IMR-90 (cell line): ENCODE results near the gene TJP3. TPM values are rescaled to one million over a fixed set of nuclear protein-coding genes. Genes with fewer than 3 reads are reported as not detected.

Experiments used
- ATAC-seq: fragments of 200-7000 bp; cut with Tn5 transposase; 2 replicates; pipeline ENCODE4 v1.9.1; 2020; ENCODE audit warnings: low read depth, mild to moderate bottlenecking, moderate library complexity
- BruUV-seq: library from RNA; stranded (reverse); fragments of 400-500 nt; replicated peaks from 2 replicates; lab custom pipeline; 2021; lab: Mats Ljungman, UMichigan
- CTCF ChIA-PET: fragments of 300-600 bp; formaldehyde crosslinking; extraction: SDS; loops from one replicate; lab custom pipeline; 2021; ENCODE audit warnings: antibody characterized with exemption; lab: Yijun Ruan, JAX
- POLR2A ChIA-PET: fragments of 300-600 bp; sonication (Branson Sonifier 250); formaldehyde crosslinking; loops from one replicate; lab custom pipeline; 2022; ENCODE audit warnings: antibody characterized with exemption; ENCODE audit not compliant: unreplicated experiment; lab: Charles Lee
- DNase-seq: peaks from one replicate; pipeline ENCODE4 v3.0.0; 2013
- H2AFZ ChIP-seq: replicated peaks from 2 replicates; pipeline ENCODE3; 2013; ENCODE audit warnings: low read length, mild to moderate bottlenecking; ENCODE audit not compliant: poor library complexity
- H2AK5ac ChIP-seq: 2 replicates; pipeline ENCODE4 v1.6.1; 2013; ENCODE audit warnings: low read depth, low read length, inconsistent platforms
- H2AK9ac ChIP-seq: replicated peaks from 2 replicates; pipeline ENCODE3; 2013; ENCODE audit warnings: mild to moderate bottlenecking, low read depth, low read length, moderate library complexity; ENCODE audit not compliant: poor library complexity
- H2BK120ac ChIP-seq: 2 replicates; pipeline ENCODE4 v1.6.1; 2013; ENCODE audit warnings: low read depth, low read length, inconsistent platforms
- H2BK15ac ChIP-seq: 3 replicates; pipeline ENCODE4 v1.6.1; 2013; ENCODE audit warnings: low read depth, low read length, inconsistent platforms
- H2BK20ac ChIP-seq: 2 replicates; pipeline ENCODE4 v1.6.1; 2013; ENCODE audit warnings: low read depth, mild to moderate bottlenecking, inconsistent platforms, low read length, moderate library complexity
- H2BK5ac ChIP-seq: 2 replicates; pipeline ENCODE4 v1.6.1; 2013; ENCODE audit warnings: mild to moderate bottlenecking, low read depth, low read length, inconsistent platforms; ENCODE audit not compliant: poor library complexity, severe bottlenecking
- H3K14ac ChIP-seq: replicated peaks from 2 replicates; pipeline ENCODE4 v1.6.1; 2013; ENCODE audit warnings: low read depth, low read length, inconsistent platforms
- H3K18ac ChIP-seq: 2 replicates; pipeline ENCODE4 v1.6.1; 2013; ENCODE audit warnings: low read depth, low read length, control low read depth
- H3K23ac ChIP-seq: 2 replicates; pipeline ENCODE4 v1.6.1; 2013; ENCODE audit warnings: low read depth, low read length, inconsistent platforms
- H3K27ac ChIP-seq: 2 replicates; pipeline ENCODE4 v1.5.1; 2013; ENCODE audit warnings: mild to moderate bottlenecking, control low read depth, low read length; ENCODE audit not compliant: insufficient read depth
- H3K27me3 ChIP-seq: 2 replicates; pipeline ENCODE4 v1.6.1; 2013; ENCODE audit warnings: low read length; ENCODE audit not compliant: control insufficient read depth, insufficient read depth
- H3K36me3 ChIP-seq: 2 replicates; pipeline ENCODE4 v1.6.1; 2013; ENCODE audit warnings: low read length, mixed read lengths; ENCODE audit not compliant: control insufficient read depth, insufficient read depth
- H3K4ac ChIP-seq: 2 replicates; pipeline ENCODE4 v1.6.1; 2013; ENCODE audit warnings: low read depth, low read length, inconsistent platforms
- H3K4me1 ChIP-seq: 2 replicates; pipeline ENCODE4 v1.6.1; 2013; ENCODE audit warnings: low read length, mixed read lengths; ENCODE audit not compliant: control insufficient read depth, insufficient read depth
- H3K4me2 ChIP-seq: 2 replicates; pipeline ENCODE4 v1.6.1; 2013; ENCODE audit warnings: low read depth, mild to moderate bottlenecking, control low read depth, low read length, moderate library complexity
- H3K4me3 ChIP-seq: 2 replicates; pipeline ENCODE4 v1.5.1; 2013; ENCODE audit warnings: low read depth, mild to moderate bottlenecking, control low read depth, low read length, moderate library complexity; ENCODE audit not compliant: insufficient read depth
- H3K56ac ChIP-seq: 2 replicates; pipeline ENCODE4 v1.6.1; 2013; ENCODE audit warnings: low read length, inconsistent platforms; ENCODE audit not compliant: insufficient read depth; ENCODE audit errors: extremely low read depth
- H3K79me1 ChIP-seq, 2 experiments: 2 replicates each; pipeline ENCODE4 v1.6.1; 2013; ENCODE audit warnings: low read length in 2 of 2, inconsistent platforms in 1 of 2, low read depth in 1 of 2
- H3K9ac ChIP-seq: 2 replicates; pipeline ENCODE4 v1.6.1; 2013; ENCODE audit warnings: low read depth, low read length, control low read depth
- H3K9me1 ChIP-seq: 2 replicates; pipeline ENCODE4 v1.6.1; 2013; ENCODE audit warnings: low read length, inconsistent platforms; ENCODE audit not compliant: insufficient read depth
- H3K9me3 ChIP-seq: 2 replicates; pipeline ENCODE4 v1.6.1; 2013; ENCODE audit warnings: low read length; ENCODE audit not compliant: control insufficient read depth, insufficient read depth
- H4K20me1 ChIP-seq: 2 replicates; pipeline ENCODE4 v1.6.1; 2013; ENCODE audit warnings: low read length, inconsistent platforms; ENCODE audit not compliant: insufficient read depth
- H4K5ac ChIP-seq: 2 replicates; pipeline ENCODE4 v1.6.1; 2013; ENCODE audit warnings: mild to moderate bottlenecking, low read depth, low read length, control low read depth
- H4K8ac ChIP-seq, 2 experiments: 2 replicates each; pipeline ENCODE4 v1.6.1; 2013; ENCODE audit warnings: low read depth in 2 of 2, low read length in 2 of 2, control low read depth in 1 of 2, inconsistent platforms in 1 of 2
- H4K91ac ChIP-seq: 2 replicates; pipeline ENCODE4 v1.6.1; 2013; ENCODE audit warnings: low read depth, low read length, inconsistent platforms; ENCODE audit not compliant: insufficient read depth
- BHLHE40 ChIP-seq: fragments of 150-350 bp; IDR thresholded peaks from 2 replicates; pipeline ENCODE4 v1.6.1; 2016; ENCODE audit warnings: mild to moderate bottlenecking, low read depth, low read length
- CEBPB ChIP-seq: IDR thresholded peaks from 2 replicates; pipeline ENCODE4 v1.6.1; 2012; ENCODE audit warnings: low read depth, low read length, improper control_type of control experiment
- CHD1 ChIP-seq: IDR thresholded peaks from 2 replicates; pipeline ENCODE4 v1.6.1; 2012; ENCODE audit warnings: low read depth, low read length, improper control_type of control experiment
- CTCF ChIP-seq: conservative IDR thresholded peaks from 2 replicates; pipeline ENCODE4 v1.5.1; 2012; ENCODE audit warnings: mild to moderate bottlenecking, low read depth, low read length, improper control_type of control experiment
- FOS ChIP-seq: fragments of 150-350 bp; IDR thresholded peaks from 2 replicates; pipeline ENCODE4 v1.6.1; 2016; ENCODE audit warnings: low read depth, low read length
- MAFK ChIP-seq: IDR thresholded peaks from 2 replicates; pipeline ENCODE4 v1.6.1; 2012; ENCODE audit warnings: low read depth, low read length, improper control_type of control experiment
- MAZ ChIP-seq: IDR thresholded peaks from 2 replicates; pipeline ENCODE4 v1.6.1; 2012; ENCODE audit warnings: low read depth, mild to moderate bottlenecking, low read length, improper control_type of control experiment, moderate library complexity, borderline replicate concordance
- MXI1 ChIP-seq: IDR thresholded peaks from 2 replicates; pipeline ENCODE4 v1.6.1; 2012; ENCODE audit warnings: low read depth, mild to moderate bottlenecking, low read length, moderate library complexity, borderline replicate concordance
- POLR2A ChIP-seq: IDR thresholded peaks from 2 replicates; pipeline ENCODE4 v1.6.1; 2012; ENCODE audit warnings: mild to moderate bottlenecking, low read depth, low read length
- RAD21 ChIP-seq: IDR thresholded peaks from 2 replicates; pipeline ENCODE4 v1.6.1; 2012; ENCODE audit warnings: low read length, improper control_type of control experiment
- RCOR1 ChIP-seq: IDR thresholded peaks from 2 replicates; pipeline ENCODE4 v1.6.1; 2012; ENCODE audit warnings: mild to moderate bottlenecking, low read length, improper control_type of control experiment; ENCODE audit not compliant: insufficient replicate concordance
- RFX5 ChIP-seq: IDR thresholded peaks from 2 replicates; pipeline ENCODE4 v1.8.0; 2012; ENCODE audit warnings: low read depth, mild to moderate bottlenecking, low read length, moderate library complexity
- SMC3 ChIP-seq: fragments of 150-350 bp; IDR thresholded peaks from 2 replicates; pipeline ENCODE4 v1.6.1; 2016; ENCODE audit warnings: low read depth, mild to moderate bottlenecking, antibody characterized with exemption, low read length, moderate library complexity
- USF2 ChIP-seq: fragments of 150-350 bp; IDR thresholded peaks from 2 replicates; pipeline ENCODE4 v1.6.1; 2017; ENCODE audit warnings: mild to moderate bottlenecking, antibody characterized with exemption, low read length, low read depth
- WGBS, 2 experiments: methylation state at CpG; one replicate each; pipeline versions ENCODE4 v1.1.5 to v1.1.7; 2013; ENCODE audit warnings: missing lambda C conversion rate in 2 of 2; ENCODE audit not compliant: insufficient read length in 1 of 2; ENCODE audit errors: extremely low coverage in 2 of 2; 5-methylcytosine and 5-hydroxymethylcytosine counted together
- dilution Hi-C: fragments of 300-500 bp; cut with HindIII; formaldehyde crosslinking; loops from one replicate; pipeline ENCODE4 v1.14.3; 2018; ENCODE audit warnings: low sequenced_read_pairs; ENCODE audit not compliant: unreplicated experiment
- in situ Hi-C: fragments of 300-500 bp; cut with MboI; formaldehyde crosslinking; loops from 3 replicates; pipeline ENCODE4 v1.14.3; 2019; ENCODE audit warnings: low sequenced_read_pairs, inconsistent platforms, mixed read lengths
- intact Hi-C: fragments of 100-400 bp; cut with micrococcal nuclease; formaldehyde crosslinking; loops from 2 replicates; pipeline ENCODE4 v1.10.0; 2022
- polyA plus RNA-seq, 3 experiments: library from polyadenylated mRNA; depleted of rRNA; stranded (reverse); fragments of >200 nt; gene quantifications; 2 replicates each; pipeline ENCODE4 v1.2.3, GENCODE V29; 2012; ENCODE audit warnings: low replicate concordance in 1 of 3
- total RNA-seq: library from RNA; depleted of rRNA; stranded (reverse); fragments of >200 nt; gene quantifications from 2 replicates; pipeline ENCODE4 v1.2.3, GENCODE V29; 2012
- TF ChIP-seq, protein P1 (sequence below): fragments of 150-350 bp; IDR thresholded peaks from 2 replicates; pipeline ENCODE4 v1.6.1; 2016; ENCODE audit warnings: low read depth, mild to moderate bottlenecking, low read length, moderate library complexity, borderline replicate concordance

Gene TJP3
- total and polyA plus RNA-seq, 2 of the 4 experiments (the other 2 are of a cell fraction) = not detected

DNA sequence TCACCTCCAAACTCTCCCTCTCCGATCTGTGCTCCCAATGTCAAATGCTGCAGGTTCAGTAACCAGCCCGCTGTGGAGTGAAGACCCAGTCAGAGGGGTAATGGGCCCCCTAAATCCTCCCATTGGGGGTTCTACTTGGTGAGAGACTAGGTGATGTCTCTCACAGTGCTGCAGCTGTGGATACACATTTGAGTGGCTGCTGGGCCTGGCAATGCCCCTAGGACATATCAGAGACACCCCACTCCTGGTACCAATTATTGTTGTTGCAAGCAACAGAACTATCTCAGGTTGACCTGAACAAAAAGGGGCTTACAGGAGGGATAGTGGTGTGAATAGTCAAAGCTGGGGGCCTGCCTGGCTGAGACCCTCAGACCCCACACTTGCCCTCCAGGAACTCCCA is 73.4 kb downstream of the TJP3 start:
- Histone ChIP-seq H3K27ac (no peak overlapping the region), H3K27me3 (peaks cover 16% of the 10 kb centered on the region), H2AK9ac (no peak overlapping the region), H3K4me3 (no peak overlapping the region), H3K9ac (no peak overlapping the region), H3K18ac (no peak overlapping the region), H2BK20ac (no peak overlapping the region), H2BK120ac (no peak overlapping the region), H3K14ac (no peak overlapping the region), H3K36me3 (no peaks in the 10 kb centered on the region), H3K9me1 (no peaks in the 10 kb centered on the region), H3K4me2 (no peak overlapping the region), H2BK15ac (no peak overlapping the region), H4K20me1 (no peaks in the 10 kb centered on the region), H4K5ac (no peak overlapping the region), H3K4me1 (no peaks in the 10 kb centered on the region), H4K8ac (no peak overlapping the region), H3K9me3 (peaks cover 24% of the 10 kb centered on the region), H2AFZ (no peak overlapping the region), H3K56ac (no peak overlapping the region), H4K91ac (no peak overlapping the region), H3K23ac (no peak overlapping the region), H2BK5ac (no peak overlapping the region), H3K4ac (no peak overlapping the region), H2AK5ac (no peak overlapping the region), H3K79me1 (no peaks in the 10 kb centered on the region)
- intact Hi-C loops (no loop called here), in situ Hi-C loops (no loop called here), dilution Hi-C loops (no loop called here)
- ATAC-seq = no peak
- ChIA-PET CTCF (no interaction called here), POLR2A (no interaction called here)
- WGBS, 2 experiments = no CpG with 5 or more reads among the region's 2 CpGs
- DNase-seq = no peak
- TF ChIP-seq CHD1 = no peak
- TF ChIP-seq POLR2A = no peak
- no peak for TF ChIP-seq CTCF
- TF ChIP-seq RFX5 = no peak
- TF ChIP-seq MXI1 = no peak
- TF ChIP-seq CEBPB = no peak
- TF ChIP-seq RAD21 = no peak
- TF ChIP-seq USF2 = no peak
- TF ChIP-seq MAZ = no peak
- no peak for TF ChIP-seq RCOR1
- no peak for TF ChIP-seq BHLHE40
- TF ChIP-seq FOS = no peak
- no peak for TF ChIP-seq SMC3
- TF ChIP-seq MAFK = no peak
- TF ChIP-seq, protein P1, sequence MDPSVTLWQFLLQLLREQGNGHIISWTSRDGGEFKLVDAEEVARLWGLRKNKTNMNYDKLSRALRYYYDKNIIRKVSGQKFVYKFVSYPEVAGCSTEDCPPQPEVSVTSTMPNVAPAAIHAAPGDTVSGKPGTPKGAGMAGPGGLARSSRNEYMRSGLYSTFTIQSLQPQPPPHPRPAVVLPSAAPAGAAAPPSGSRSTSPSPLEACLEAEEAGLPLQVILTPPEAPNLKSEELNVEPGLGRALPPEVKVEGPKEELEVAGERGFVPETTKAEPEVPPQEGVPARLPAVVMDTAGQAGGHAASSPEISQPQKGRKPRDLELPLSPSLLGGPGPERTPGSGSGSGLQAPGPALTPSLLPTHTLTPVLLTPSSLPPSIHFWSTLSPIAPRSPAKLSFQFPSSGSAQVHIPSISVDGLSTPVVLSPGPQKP = no peak
- no TSS peak for BruUV-seq
